HepG2 (cell line): ENCODE measurements around the gene CALM1. TPM values are rescaled to one million over a fixed set of nuclear protein-coding genes. Genes with fewer than 3 reads are reported as not detected.

Experiments used
- ATAC-seq: fragments of 200-7000 bp; cut with Tn5 transposase; 3 replicates; pipeline ENCODE4 v1.9.1; 2020; ENCODE audit warnings: mild to moderate bottlenecking, moderate library complexity
- BruUV-seq: library from RNA; stranded (reverse); fragments of 400-500 nt; replicated peaks from 2 replicates; lab custom pipeline; 2021; lab: Mats Ljungman, UMichigan
- CTCF ChIA-PET: fragments of 300-600 bp; formaldehyde crosslinking; extraction: SDS; loops from one replicate; lab custom pipeline; 2021; ENCODE audit warnings: low total read pairs, inconsistent platforms, low intra/inter-chr PET ratio; lab: Yijun Ruan, JAX
- POLR2A ChIA-PET: fragments of 350-600 bp; sonication (Branson Sonifier 250); formaldehyde crosslinking; loops from one replicate; lab custom pipeline; 2020; ENCODE audit warnings: antibody characterized with exemption, inconsistent platforms; lab: Yijun Ruan, JAX
- DNase-seq: peaks from one replicate; pipeline ENCODE4 v3.0.0-alpha.2; 2015; ENCODE audit warnings: low spot score
- FAIRE-seq: peaks from 3 replicates; lab custom pipeline; 2011; peaks lifted over from hg19 to GRCh38; lab: Jason Lieb, UNC
- H2AFZ ChIP-seq: one replicate; pipeline ENCODE4 v1.6.1; 2011; ENCODE audit warnings: low read length, inconsistent platforms
- H3K27ac ChIP-seq: fragments of 300-600 bp; 3 replicates; pipeline ENCODE4 v1.8.0; 2011; ENCODE audit warnings: mixed run types, mild to moderate bottlenecking, mixed read lengths, low read length, inconsistent platforms; ENCODE audit not compliant: insufficient read depth; ENCODE audit errors: extremely low read length
- H3K27me3 ChIP-seq, 2 experiments: fragments of 200-600 bp in 1 of 2; 2 replicates in 1 of 2; 3 replicates in 1 of 2; pipeline versions ENCODE4 v1.6.0 to v1.8.0; 2011; ENCODE audit warnings: low read length in 2 of 2, mild to moderate bottlenecking in 2 of 2, moderate library complexity in 2 of 2, inconsistent platforms in 1 of 2; ENCODE audit not compliant: insufficient read depth in 2 of 2, control insufficient read depth in 1 of 2
- H3K36me3 ChIP-seq, 2 experiments: fragments of 200-600 bp in 1 of 2; replicated peaks in 1 of 2; 2 replicates in 1 of 2; 3 replicates in 1 of 2; pipeline versions ENCODE4 v1.5.1 to v1.8.0; 2011; ENCODE audit warnings: low read length in 2 of 2, inconsistent platforms in 1 of 2; ENCODE audit not compliant: insufficient read depth in 2 of 2, control insufficient read depth in 1 of 2
- H3K4me1 ChIP-seq: 2 replicates; pipeline ENCODE4 v1.5.1; 2012; ENCODE audit warnings: low read length, inconsistent platforms; ENCODE audit not compliant: insufficient read depth
- H3K4me2 ChIP-seq: 2 replicates; pipeline ENCODE4 v1.6.0; 2011; ENCODE audit warnings: low read depth, low read length, inconsistent platforms
- H3K4me3 ChIP-seq, 3 experiments: fragments of 200-600 bp in 1 of 3; sonication (generic), shearing (Covaris generic) in 1 of 3; replicated peaks in 1 of 3; 2 replicates each; pipeline ENCODE4 v1.5.1; 2011 to 2016; ENCODE audit warnings: low read length in 3 of 3, inconsistent platforms in 2 of 3, low read depth in 2 of 3, mild to moderate bottlenecking in 2 of 3, control low read depth in 1 of 3, mixed read lengths in 1 of 3; ENCODE audit not compliant: insufficient read depth in 1 of 3
- H3K79me2 ChIP-seq: one replicate; pipeline ENCODE4 v1.6.1; 2011; ENCODE audit warnings: low read length, inconsistent platforms; ENCODE audit not compliant: insufficient read depth
- H3K9ac ChIP-seq: 2 replicates; pipeline ENCODE4 v1.6.0; 2011; ENCODE audit warnings: mild to moderate bottlenecking, low read depth, low read length, inconsistent platforms; ENCODE audit not compliant: insufficient read depth
- H3K9me3 ChIP-seq: 2 replicates; pipeline ENCODE4 v1.5.1; 2012; ENCODE audit warnings: mild to moderate bottlenecking, low read length
- H4K20me1 ChIP-seq: 2 replicates; pipeline ENCODE4 v1.6.0; 2011; ENCODE audit warnings: inconsistent platforms, mild to moderate bottlenecking, low read length, moderate library complexity; ENCODE audit not compliant: insufficient read depth
- AGO1 ChIP-seq: fragments of 200-400 bp; formaldehyde crosslinking; IDR thresholded peaks from 2 replicates; pipeline ENCODE4 v1.6.1; 2017; ENCODE audit warnings: mild to moderate bottlenecking, low read depth, low read length, moderate library complexity; ENCODE audit not compliant: poor library complexity, severe bottlenecking
- GATAD1 ChIP-seq: IDR thresholded peaks from 2 replicates; pipeline ENCODE4 v1.6.1; 2016; ENCODE audit warnings: missing genetic modification reagents, missing compliant biosample characterization
- HNF4G ChIP-seq, 2 experiments: sonication (generic) in 1 of 2; formaldehyde crosslinking in 1 of 2; IDR thresholded peaks; 2 replicates each; pipeline versions ENCODE4 v1.4.0 to v1.6.1; 2011 to 2020; ENCODE audit warnings: borderline replicate concordance in 2 of 2, low read depth in 2 of 2, mild to moderate bottlenecking in 2 of 2, low read length in 1 of 2, missing genetic modification reagents in 1 of 2, moderate library complexity in 1 of 2
- MIER3 ChIP-seq: IDR thresholded peaks from 2 replicates; pipeline ENCODE4 v1.6.1; 2016; ENCODE audit warnings: missing compliant biosample characterization, borderline replicate concordance
- SRY ChIP-seq: sonication (generic); formaldehyde crosslinking; IDR thresholded peaks from 2 replicates; pipeline ENCODE4 v1.8.0; 2022; ENCODE audit warnings: mild to moderate bottlenecking, missing genetic modification reagents
- ZBTB1 ChIP-seq: sonication (generic); formaldehyde crosslinking; IDR thresholded peaks from 2 replicates; pipeline ENCODE4 v1.4.0; 2020; ENCODE audit warnings: missing genetic modification reagents, borderline replicate concordance
- ZNF546 ChIP-seq: sonication (generic); formaldehyde crosslinking; conservative IDR thresholded peaks from 2 replicates; pipeline ENCODE4 v1.8.1; 2023; ENCODE audit warnings: mild to moderate bottlenecking, missing genetic modification reagents
- ZNF709 ChIP-seq: sonication (generic); formaldehyde crosslinking; IDR thresholded peaks from 2 replicates; pipeline ENCODE4 v1.5.0; 2020; ENCODE audit warnings: mild to moderate bottlenecking, missing genetic modification reagents
- ZNF749 ChIP-seq: sonication (generic); formaldehyde crosslinking; IDR thresholded peaks from 2 replicates; pipeline ENCODE4 v1.8.0; 2022; ENCODE audit warnings: mild to moderate bottlenecking, missing genetic modification reagents, moderate library complexity, borderline replicate concordance
- ZNF781 ChIP-seq: sonication (generic); formaldehyde crosslinking; IDR thresholded peaks from 2 replicates; pipeline ENCODE4 v1.5.1; 2020; ENCODE audit warnings: borderline replicate concordance, mild to moderate bottlenecking, missing genetic modification reagents; ENCODE audit errors: not compliant biosample characterization
- ZNF792 ChIP-seq: IDR thresholded peaks from 2 replicates; pipeline ENCODE4 v1.6.1; 2016
- WGBS: methylation state at CpG from one replicate; pipeline ENCODE4 v1.1.6; 2017; ENCODE audit warnings: low lambda C conversion rate; 5-methylcytosine and 5-hydroxymethylcytosine counted together
- in situ Hi-C: cut with HindIII; loops from 2 replicates; pipeline ENCODE4 v1.10.0; 2017; ENCODE audit warnings: low pct_unique_long_range_greater_than_20kb; ENCODE audit not compliant: extremely low pct_ligation_motif_present
- intact Hi-C: fragments of 100-400 bp; cut with micrococcal nuclease; formaldehyde crosslinking; loops from one replicate; pipeline ENCODE4 v1.10.0; 2022; ENCODE audit not compliant: unreplicated experiment
- polyA plus RNA-seq, 8 experiments: library from polyadenylated mRNA; depleted of rRNA in 3 of 8; stranded (reverse) in 7 of 8; unstranded in 1 of 8; fragments of >200 nt; fragmentation: Illumina TruSeq in 4 of 8; extraction: Trizol in 4 of 8; gene quantifications; 2 replicates each; pipeline versions ENCODE4 v1.2.1 to v1.2.3, GENCODE V29; 2011 to 2016; ENCODE audit warnings: low read depth in 4 of 8, missing spikeins in 1 of 8, mixed read lengths in 1 of 8; ENCODE audit not compliant: insufficient read depth in 1 of 8
- total RNA-seq, 5 experiments: library from RNA; depleted of rRNA; stranded (reverse); fragments of >200 nt; fragmentation: Illumina TruSeq; extraction: Trizol; gene quantifications; 2 replicates each; pipeline ENCODE4 v1.2.3, GENCODE V29; 2016; ENCODE audit warnings: low read depth in 1 of 5

Gene CALM1
- total and polyA plus RNA-seq, 2 of the 13 experiments (the other 11 are each of a cell fraction or from before 2014, with no cell fraction given), result 110 to 238 TPM

GRCh38 chr14:90416720-90417119 lies 19.9 kb downstream of the CALM1 start (continued):
- no peak for TF ChIP-seq ZBTB1
- TF ChIP-seq ZNF546 (CRISPR knock-in tag), result no peak
- TF ChIP-seq AGO1, result no peak
- no peak for TF ChIP-seq ZNF792 (CRISPR knock-in tag)
- TF ChIP-seq SRY (CRISPR knock-in tag), result no peak
- no peak for TF ChIP-seq GATAD1 (CRISPR knock-in tag)
- TF ChIP-seq MIER3, result no peak

GRCh38 chr14:90418053-90418452 lies 21.2 kb downstream of the CALM1 start:
- no peaks in the 10 kb centered on the region for H3K36me3 ChIP-seq
- intact Hi-C loops (no loop called here), in situ Hi-C loops (no loop called here)
- BruUV-seq, result no TSS peak
- no peak overlapping the region for H3K4me2 ChIP-seq
- peaks cover 12% of the 10 kb centered on the region for H3K4me1 ChIP-seq
- ATAC-seq (no peak), FAIRE-seq (no peak), DNase-seq (no peak)
- CTCF ChIA-PET, result no interaction called here
- no peak overlapping the region for H3K4me3 ChIP-seq
- H3K27me3 ChIP-seq, result no peaks in the 10 kb centered on the region
- no peak overlapping the region for H3K9ac ChIP-seq
- no peaks in the 10 kb centered on the region for H3K9me3 ChIP-seq
- H3K79me2 ChIP-seq, result no peaks in the 10 kb centered on the region
- POLR2A ChIA-PET, result no interaction called here
- WGBS, result 7% methylated on average over 2 of the region's 2 CpGs
- no peak overlapping the region for H2AFZ ChIP-seq
- no peak overlapping the region for H3K27ac ChIP-seq
- TF ChIP-seq ZNF749, result no peak
- no peaks in the 10 kb centered on the region for H4K20me1 ChIP-seq

GRCh38 chr14:90419200-90419599 lies 22.4 kb downstream of the CALM1 start:
- FAIRE-seq, result no peak

More at GRCh38 chr14:90419200-90419599, 22.4 kb downstream of the CALM1 start:
- H3K4me2 ChIP-seq, result no peak overlapping the region
- TF ChIP-seq HNF4G (IDR thresholded peaks at IDR 0.05; ENCODE audit: borderline replicate concordance, low read depth, low read length), result no peak
- TF ChIP-seq HNF4G (CRISPR knock-in tag; IDR thresholded peaks at IDR 0.05; ENCODE audit: borderline replicate concordance, low read depth), result no peak
- TF ChIP-seq ZNF709 (CRISPR knock-in tag), result no peak
- TF ChIP-seq ZNF781 (CRISPR knock-in tag), result no peak
- H3K27ac ChIP-seq, result no peak overlapping the region
- H3K79me2 ChIP-seq, result no peaks in the 10 kb centered on the region
- in situ Hi-C loops (no loop called here), intact Hi-C loops (no loop called here)
- no peak for DNase-seq
- 15% methylated on average over 4 of the region's 12 CpGs for WGBS
- ChIA-PET POLR2A (no interaction called here), CTCF (no interaction called here)
- H2AFZ ChIP-seq, result no peak overlapping the region
- H4K20me1 ChIP-seq, result no peaks in the 10 kb centered on the region
- ATAC-seq, result no peak
- H3K9ac ChIP-seq, result no peak overlapping the region
- no peaks in the 10 kb centered on the region for H3K9me3 ChIP-seq
- H3K36me3 ChIP-seq, result no peaks in the 10 kb centered on the region
- peaks cover 2% of the 10 kb centered on the region in 2 experiments; a peak in 1 of 5 replicates for H3K27me3 ChIP-seq
- peaks cover 12% of the 10 kb centered on the region for H3K4me1 ChIP-seq
- H3K4me3 ChIP-seq, result no peak overlapping the region
- BruUV-seq, result no TSS peak
